ENCODE results near the gene RSRC1. TPM values are rescaled to one million over a fixed set of nuclear protein-coding genes. Genes with fewer than 3 reads are reported as not detected.
A peak's percentile ranks its signal among the peaks of the same experiment; 100 is the strongest.

The RSRC1 gene
- total and polyA plus RNA-seq, 2 of the 8 experiments (the other 6 are each of a cell fraction or from before 2014, with no cell fraction given) = 2.0 to 27.9 TPM

DNA sequence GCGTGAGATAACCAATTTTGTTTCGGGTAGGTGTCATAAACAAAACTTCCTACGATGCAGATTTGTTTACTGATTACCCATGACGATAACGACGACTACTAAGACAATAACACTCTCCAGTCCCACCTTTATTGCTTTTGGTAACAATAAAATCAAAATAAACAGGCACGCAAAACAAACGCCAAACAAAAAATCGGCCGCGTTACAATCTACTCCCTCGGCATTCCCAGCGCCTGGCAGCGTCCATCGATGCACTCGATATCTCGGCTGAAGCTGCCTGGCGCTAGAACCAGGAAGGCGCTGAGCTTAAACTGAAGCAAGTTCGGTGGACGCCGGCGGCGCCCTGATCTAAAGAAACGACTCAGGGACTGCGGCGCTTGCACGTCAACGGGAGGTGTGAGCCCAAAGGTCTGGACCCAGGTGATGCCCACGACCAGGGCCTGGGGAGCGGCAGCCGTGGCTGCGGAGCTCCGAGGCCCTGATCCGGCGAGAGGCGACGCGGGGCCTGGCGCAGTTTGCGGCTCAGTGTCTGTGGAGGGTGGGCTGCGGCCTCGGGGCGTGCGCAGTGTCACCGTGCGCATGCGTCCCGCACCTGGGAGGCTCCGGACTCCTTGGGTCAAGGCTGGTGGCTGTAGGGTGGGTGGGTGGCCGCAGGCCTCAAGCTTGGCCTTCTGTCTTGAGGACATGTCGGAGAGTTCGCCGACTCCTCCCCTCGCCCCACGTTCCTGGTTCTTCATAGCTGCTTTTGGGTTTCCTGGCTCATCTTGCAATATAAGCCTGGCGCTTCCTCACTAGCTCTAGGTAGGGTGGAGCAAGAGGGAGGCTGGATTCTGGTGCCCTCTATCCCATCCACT lies at the start of gene RSRC1 (continued):
- TF ChIP-seq, protein P1, sequence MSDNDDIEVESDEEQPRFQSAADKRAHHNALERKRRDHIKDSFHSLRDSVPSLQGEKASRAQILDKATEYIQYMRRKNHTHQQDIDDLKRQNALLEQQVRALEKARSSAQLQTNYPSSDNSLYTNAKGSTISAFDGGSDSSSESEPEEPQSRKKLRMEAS (IDR thresholded peaks at IDR 0.05) = peak; percentile 69
- TF ChIP-seq POLR2A (IDR thresholded peaks at IDR 0.05; ENCODE audit: control extremely low read depth in 1 of 2, low read depth in 2 of 2, low read length in 2 of 2) = peak; percentile 41 to 95
- no peak for TF ChIP-seq SP4 (IDR thresholded peaks at IDR 0.05; ENCODE audit: low read length)
- peak; percentile 99 for TF ChIP-seq RBBP5 (IDR thresholded peaks at IDR 0.05; ENCODE audit: borderline replicate concordance, low read depth, low read length)
- peak; percentile 47; the same call in 1 of the 2 replicates for TF ChIP-seq TBP (IDR thresholded peaks at IDR 0.05; ENCODE audit: low read depth, low read length)
- TF ChIP-seq NRF1 (IDR thresholded peaks at IDR 0.05; ENCODE audit: low read depth, low read length) = peak; percentile 86
- TF ChIP-seq POU5F1 (IDR thresholded peaks at IDR 0.05; ENCODE audit: low read depth, low read length) = no peak
- TF ChIP-seq POLR2AphosphoS5 (IDR thresholded peaks at IDR 0.05; ENCODE audit: low read depth, low read length) = peak; percentile 89
- TF ChIP-seq CHD2 (IDR thresholded peaks at IDR 0.05; ENCODE audit: low read length) = no peak
- TF ChIP-seq JUND (IDR thresholded peaks at IDR 0.05; ENCODE audit: low read length) = no peak
- no peak for TF ChIP-seq CEBPB (IDR thresholded peaks at IDR 0.05; ENCODE audit: low read depth, low read length)
- TF ChIP-seq SP2 (IDR thresholded peaks at IDR 0.05; ENCODE audit: low read length) = no peak; the same call in 1 of the 2 replicates
- no peak; the same call in 1 of the 2 replicates for TF ChIP-seq CREB1 (IDR thresholded peaks at IDR 0.05)
- TF ChIP-seq SP1 (IDR thresholded peaks at IDR 0.05; ENCODE audit: low read depth, low read length) = peak; percentile 32; the same call in 1 of the 2 replicates
- no peak for TF ChIP-seq CBX5 (IDR thresholded peaks at IDR 0.05; ENCODE audit: low read depth, low read length)
- peak; percentile 81 for TF ChIP-seq TAF7 (optimal IDR thresholded peaks at IDR 0.05; ENCODE audit: borderline replicate concordance, low read depth, low read length)
- TF ChIP-seq KDM1A (IDR thresholded peaks at IDR 0.05; ENCODE audit: borderline replicate concordance, low read length) = no peak
- TF ChIP-seq SIX5 (IDR thresholded peaks at IDR 0.05; ENCODE audit: low read depth, low read length) = no peak
- peak; percentile 75; the same call in 1 of the 2 replicates for TF ChIP-seq YY1 (IDR thresholded peaks at IDR 0.05; ENCODE audit: low read depth, low read length)

Measured in H1 (cell line).